Fibroblast of lung (primary cell): ENCODE data around the gene STK32C. TPM values are rescaled to one million over a fixed set of nuclear protein-coding genes. Genes with fewer than 3 reads are reported as not detected.

Experiments
- DNase-seq, 2 donors: peaks; one replicate each; pipeline versions ENCODE4 v3.0.0 to v3.0.0-alpha.2; 2010; ENCODE audit warnings: low read depth in 2 of 2
- H2AFZ ChIP-seq: 2 replicates; pipeline ENCODE4 v1.5.1; 2012; ENCODE audit warnings: low read length, control low read depth, inconsistent platforms
- H3K27ac ChIP-seq: 2 replicates; pipeline ENCODE4 v1.5.1; 2011; ENCODE audit warnings: low read length, control low read depth; ENCODE audit not compliant: insufficient read depth
- H3K27me3 ChIP-seq: 2 replicates; pipeline ENCODE4 v1.5.1; 2011; ENCODE audit warnings: mild to moderate bottlenecking, low read length; ENCODE audit not compliant: control insufficient read depth, insufficient read depth
- H3K36me3 ChIP-seq: 2 replicates; pipeline ENCODE4 v1.5.1; 2011; ENCODE audit warnings: low read length; ENCODE audit not compliant: control insufficient read depth, insufficient read depth
- H3K4me1 ChIP-seq: 2 replicates; pipeline ENCODE4 v1.5.1; 2011; ENCODE audit warnings: low read length; ENCODE audit not compliant: control insufficient read depth, insufficient read depth; ENCODE audit errors: extremely low read depth
- H3K4me2 ChIP-seq: 2 replicates; pipeline ENCODE4 v1.5.1; 2011; ENCODE audit warnings: low read length, control low read depth; ENCODE audit not compliant: insufficient read depth; ENCODE audit errors: extremely low read depth
- H3K4me3 ChIP-seq, 4 experiments: fragments of 200-600 bp in 1 of 4; sonication (generic) in 1 of 4; replicated peaks in 1 of 4; 2 replicates each; pipeline ENCODE4 v1.5.1; 2011 to 2016; ENCODE audit warnings: low read length in 4 of 4, low read depth in 3 of 4, mild to moderate bottlenecking in 3 of 4, control low read depth in 2 of 4, inconsistent platforms in 1 of 4, mixed read lengths in 1 of 4; ENCODE audit not compliant: insufficient read depth in 1 of 4; ENCODE audit errors: control extremely low read depth in 1 of 4
- H3K79me2 ChIP-seq: 2 replicates; pipeline ENCODE4 v1.5.1; 2012; ENCODE audit warnings: mild to moderate bottlenecking, low read length, inconsistent platforms; ENCODE audit not compliant: control insufficient read depth, insufficient read depth
- H3K9ac ChIP-seq: 2 replicates; pipeline ENCODE4 v1.5.1; 2011; ENCODE audit warnings: mild to moderate bottlenecking, low read length, control low read depth; ENCODE audit not compliant: insufficient read depth
- H3K9me3 ChIP-seq: 2 replicates; pipeline ENCODE4 v1.5.1; 2012; ENCODE audit warnings: low read depth, low read length; ENCODE audit not compliant: control insufficient read depth, insufficient read depth
- H4K20me1 ChIP-seq: 2 replicates; pipeline ENCODE4 v1.5.1; 2011; ENCODE audit warnings: low read length; ENCODE audit not compliant: control insufficient read depth, insufficient read depth; ENCODE audit errors: extremely low read depth
- EZH2 ChIP-seq: IDR thresholded peaks from 2 replicates; pipeline ENCODE4 v1.5.1; 2012; ENCODE audit warnings: low read length, control low read depth, mild to moderate bottlenecking; ENCODE audit errors: missing control alignments
- polyA plus RNA-seq, 2 donors: library from polyadenylated mRNA; depleted of rRNA in 1 of 2; stranded (reverse) in 1 of 2; unstranded in 1 of 2; fragments of >200 nt; gene quantifications; 2 replicates each; pipeline ENCODE4 v1.2.1, GENCODE V29; 2011 to 2012; ENCODE audit warnings: missing spikeins in 1 of 2
- total RNA-seq: library from RNA; depleted of rRNA; stranded (reverse); fragments of >200 nt; gene quantifications from 2 replicates; pipeline ENCODE4 v1.2.1, GENCODE V29; 2014
- TF ChIP-seq, protein P1 (sequence below), 2 donors: IDR thresholded peaks in 1 of 2; conservative IDR thresholded peaks in 1 of 2; 1 replicate in 1 of 2; 2 replicates in 1 of 2; pipeline ENCODE4 v1.5.1; 2011 to 2012; ENCODE audit warnings: low read length in 2 of 2, control low read depth in 1 of 2, inconsistent platforms in 1 of 2, low read depth in 1 of 2, mild to moderate bottlenecking in 1 of 2

The STK32C gene
- total and polyA plus RNA-seq, 2 donors (not counting 1 experiment from before 2014, with no cell fraction given) = 4.4 to 21.5 TPM

DNA sequence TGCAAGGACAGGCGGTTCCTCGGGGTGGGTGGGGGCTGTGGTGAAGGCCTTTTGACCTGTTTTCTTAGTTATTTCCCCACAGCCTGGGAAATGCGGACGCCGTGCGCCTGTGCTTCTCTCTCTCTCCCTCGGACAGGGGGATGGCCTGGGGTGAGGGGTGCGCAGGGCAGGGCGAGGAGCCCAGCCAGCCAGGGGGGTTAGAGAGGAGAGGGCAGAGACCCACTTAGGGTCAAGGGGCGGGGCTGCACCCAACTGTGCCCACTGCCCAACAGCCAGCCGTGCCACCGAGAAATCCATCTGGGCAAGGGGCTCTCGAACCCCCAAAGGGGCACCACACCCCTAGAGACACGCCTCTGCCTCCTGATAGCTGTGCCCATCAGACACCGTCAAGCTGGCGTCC is 67.2 kb downstream of the STK32C start:
- H3K9ac ChIP-seq = no peak overlapping the region
- H3K79me2 ChIP-seq = no peaks in the 10 kb centered on the region
- no peak overlapping the region for H3K4me3 ChIP-seq
- DNase-seq = no peak
- H3K36me3 ChIP-seq = no peaks in the 10 kb centered on the region
- H3K27ac ChIP-seq = no peak overlapping the region
- no peak overlapping the region for H2AFZ ChIP-seq
- no peaks in the 10 kb centered on the region for H4K20me1 ChIP-seq
- H3K4me1 ChIP-seq = no peaks in the 10 kb centered on the region
- TF ChIP-seq, protein P1, sequence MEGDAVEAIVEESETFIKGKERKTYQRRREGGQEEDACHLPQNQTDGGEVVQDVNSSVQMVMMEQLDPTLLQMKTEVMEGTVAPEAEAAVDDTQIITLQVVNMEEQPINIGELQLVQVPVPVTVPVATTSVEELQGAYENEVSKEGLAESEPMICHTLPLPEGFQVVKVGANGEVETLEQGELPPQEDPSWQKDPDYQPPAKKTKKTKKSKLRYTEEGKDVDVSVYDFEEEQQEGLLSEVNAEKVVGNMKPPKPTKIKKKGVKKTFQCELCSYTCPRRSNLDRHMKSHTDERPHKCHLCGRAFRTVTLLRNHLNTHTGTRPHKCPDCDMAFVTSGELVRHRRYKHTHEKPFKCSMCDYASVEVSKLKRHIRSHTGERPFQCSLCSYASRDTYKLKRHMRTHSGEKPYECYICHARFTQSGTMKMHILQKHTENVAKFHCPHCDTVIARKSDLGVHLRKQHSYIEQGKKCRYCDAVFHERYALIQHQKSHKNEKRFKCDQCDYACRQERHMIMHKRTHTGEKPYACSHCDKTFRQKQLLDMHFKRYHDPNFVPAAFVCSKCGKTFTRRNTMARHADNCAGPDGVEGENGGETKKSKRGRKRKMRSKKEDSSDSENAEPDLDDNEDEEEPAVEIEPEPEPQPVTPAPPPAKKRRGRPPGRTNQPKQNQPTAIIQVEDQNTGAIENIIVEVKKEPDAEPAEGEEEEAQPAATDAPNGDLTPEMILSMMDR (conservative IDR thresholded peaks at IDR 0.05 in 1 of 2, IDR thresholded peaks at IDR 0.05 in 1 of 2; ENCODE audit: low read depth in 1 of 2, low read length in 2 of 2) = no peak
- TF ChIP-seq EZH2 = no peak
- no peaks in the 10 kb centered on the region for H3K27me3 ChIP-seq
- H3K4me2 ChIP-seq = no peak overlapping the region
- H3K9me3 ChIP-seq = no peaks in the 10 kb centered on the region

DNA sequence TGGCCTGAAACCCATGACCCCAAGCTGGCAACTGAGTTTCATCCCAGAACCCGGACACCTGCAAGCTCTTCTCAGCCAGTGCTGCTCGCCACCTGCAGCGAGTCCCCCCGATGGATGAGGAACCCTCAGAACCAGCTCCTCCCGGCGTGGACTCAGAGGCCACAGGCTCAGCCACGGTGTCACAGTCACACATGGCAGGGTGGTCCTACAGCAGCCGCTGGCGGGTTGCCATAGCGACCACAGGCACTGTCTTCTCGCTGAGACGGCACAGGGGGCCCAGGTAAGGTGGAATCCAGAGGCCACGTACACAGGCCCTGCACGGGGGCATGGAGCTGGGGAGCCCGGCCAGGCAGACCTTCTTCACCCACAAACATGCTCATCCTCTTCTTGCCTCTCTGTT is 67.6 kb downstream of the STK32C start:
- no peaks in the 10 kb centered on the region for H3K79me2 ChIP-seq

DNA sequence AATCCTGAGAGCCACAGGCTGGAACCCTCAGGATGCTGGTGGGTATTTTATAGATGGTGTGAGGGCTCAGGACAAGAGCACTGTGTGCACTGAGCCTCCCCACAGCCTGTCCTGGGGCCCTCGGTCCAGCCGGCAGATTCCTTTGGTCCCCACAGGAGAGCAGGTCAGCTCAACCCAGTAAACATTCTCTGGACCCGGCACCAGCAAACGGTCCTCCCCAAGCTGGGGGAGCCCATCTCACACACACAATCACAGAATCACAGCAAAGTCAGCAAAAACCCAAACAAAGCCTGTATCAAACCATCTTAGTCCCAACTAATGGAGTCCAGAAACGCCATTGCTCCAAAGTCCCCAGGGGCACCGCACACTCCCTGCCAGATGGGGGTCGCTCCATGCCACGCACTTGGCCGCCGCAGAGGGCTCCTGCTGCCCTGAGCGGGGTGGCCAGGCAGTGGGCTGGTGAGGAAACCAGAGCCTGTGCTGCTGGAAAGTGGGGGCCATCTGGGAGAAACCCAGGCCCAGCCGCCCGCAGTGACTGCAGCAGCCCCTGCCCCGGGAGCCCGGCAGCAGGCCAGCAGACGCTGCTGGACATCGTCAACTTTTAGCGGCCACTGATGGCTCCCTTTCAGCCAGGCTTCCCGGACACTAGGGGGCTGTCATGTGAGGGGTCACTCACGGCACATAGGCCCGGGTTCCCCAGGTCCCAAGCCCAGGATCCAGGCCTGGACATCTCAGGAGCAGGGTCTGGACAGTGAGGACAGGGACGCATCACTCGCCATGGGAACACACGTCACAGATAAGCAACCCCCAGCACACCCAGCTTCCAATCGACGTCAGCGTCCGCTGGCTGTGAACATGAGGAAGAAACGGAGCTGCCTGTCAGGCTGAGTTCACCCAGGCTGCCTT is 68.4 kb downstream of the STK32C start:
- H3K4me3 ChIP-seq = no peak overlapping the region
- DNase-seq = peak in 1 of 2 donors; percentile 45
- H3K4me2 ChIP-seq = no peak overlapping the region
- no peak overlapping the region for H3K9ac ChIP-seq
- TF ChIP-seq EZH2 = no peak
- TF ChIP-seq, protein P1 (conservative IDR thresholded peaks at IDR 0.05 in 1 of 2, IDR thresholded peaks at IDR 0.05 in 1 of 2; ENCODE audit: low read depth in 1 of 2, low read length in 2 of 2) = no peak
- no peaks in the 10 kb centered on the region for H4K20me1 ChIP-seq
- no peaks in the 10 kb centered on the region for H3K4me1 ChIP-seq
- no peak overlapping the region for H3K27ac ChIP-seq
- H3K79me2 ChIP-seq = no peaks in the 10 kb centered on the region
- H3K9me3 ChIP-seq = no peaks in the 10 kb centered on the region
- no peak overlapping the region for H2AFZ ChIP-seq
- no peaks in the 10 kb centered on the region for H3K27me3 ChIP-seq
- H3K36me3 ChIP-seq = no peaks in the 10 kb centered on the region

More for the DNA sequence above, 67.6 kb downstream of the STK32C start:
- no peak for TF ChIP-seq EZH2
- TF ChIP-seq, protein P1 (conservative IDR thresholded peaks at IDR 0.05 in 1 of 2, IDR thresholded peaks at IDR 0.05 in 1 of 2; ENCODE audit: low read depth in 1 of 2, low read length in 2 of 2) = no peak
- no peak overlapping the region for H3K4me3 ChIP-seq
- H3K36me3 ChIP-seq = no peaks in the 10 kb centered on the region
- no peak overlapping the region for H3K4me2 ChIP-seq
- H4K20me1 ChIP-seq = no peaks in the 10 kb centered on the region
- no peaks in the 10 kb centered on the region for H3K4me1 ChIP-seq
- no peak overlapping the region for H2AFZ ChIP-seq
- no peak overlapping the region for H3K27ac ChIP-seq
- H3K27me3 ChIP-seq = no peaks in the 10 kb centered on the region
- no peak overlapping the region for H3K9ac ChIP-seq
- no peaks in the 10 kb centered on the region for H3K9me3 ChIP-seq
- DNase-seq = no peak
